Keratinocyte (primary cell): ENCODE measurements around the gene EIF3L. TPM values are rescaled to one million over a fixed set of nuclear protein-coding genes. Genes with fewer than 3 reads are reported as not detected.
A peak's percentile ranks its signal among the peaks of the same experiment; 100 is the strongest.

Experiments used
- DNase-seq: peaks from one replicate; pipeline ENCODE4 v3.0.0-alpha.2; 2011; ENCODE audit warnings: low read depth, missing footprints, low spot score
- FAIRE-seq: peaks from 2 replicates; lab custom pipeline; 2011; peaks lifted over from hg19 to GRCh38; lab: Jason Lieb, UNC
- H2AFZ ChIP-seq: 2 replicates; pipeline ENCODE4 v1.6.0; 2012; ENCODE audit warnings: low read length, control low read depth, inconsistent platforms; ENCODE audit not compliant: control insufficient read depth
- H3K27ac ChIP-seq: 2 replicates; pipeline ENCODE4 v1.5.1; 2011; ENCODE audit warnings: low read length; ENCODE audit not compliant: control insufficient read depth, insufficient read depth
- H3K27me3 ChIP-seq: 3 replicates; pipeline ENCODE4 v1.6.0; 2011; ENCODE audit warnings: low read length; ENCODE audit not compliant: control insufficient read depth, insufficient read depth; ENCODE audit errors: extremely low read depth
- H3K36me3 ChIP-seq, 2 experiments: 2 replicates in 1 of 2; 3 replicates in 1 of 2; pipeline ENCODE4 v1.5.1; 2011; ENCODE audit warnings: low read length in 2 of 2, mild to moderate bottlenecking in 1 of 2; ENCODE audit not compliant: control insufficient read depth in 2 of 2, insufficient read depth in 2 of 2; ENCODE audit errors: extremely low read depth in 1 of 2
- H3K4me1 ChIP-seq: 3 replicates; pipeline ENCODE4 v1.5.1; 2011; ENCODE audit warnings: low read length; ENCODE audit not compliant: control insufficient read depth, insufficient read depth; ENCODE audit errors: extremely low read depth
- H3K4me2 ChIP-seq: 3 replicates; pipeline ENCODE4 v1.6.0; 2011; ENCODE audit warnings: low read depth, low read length; ENCODE audit not compliant: control insufficient read depth, insufficient read depth; ENCODE audit errors: extremely low read depth
- H3K4me3 ChIP-seq, 3 experiments: fragments of 200-600 bp in 1 of 3; sonication (generic) in 1 of 3; 2 replicates in 2 of 3; 3 replicates in 1 of 3; pipeline ENCODE4 v1.5.1; 2011 to 2016; ENCODE audit warnings: low read length in 3 of 3, mild to moderate bottlenecking in 3 of 3, control low read depth in 2 of 3, inconsistent platforms in 1 of 3, low read depth in 1 of 3, mixed read lengths in 1 of 3, mixed run types in 1 of 3, moderate library complexity in 1 of 3; ENCODE audit not compliant: control insufficient read depth in 2 of 3, insufficient read depth in 2 of 3; ENCODE audit errors: extremely low read depth in 1 of 3
- H3K79me2 ChIP-seq: 2 replicates; pipeline ENCODE4 v1.6.0; 2012; ENCODE audit warnings: low read length; ENCODE audit not compliant: control insufficient read depth, insufficient read depth
- H3K9ac ChIP-seq: 3 replicates; pipeline ENCODE4 v1.6.0; 2011; ENCODE audit warnings: low read length; ENCODE audit not compliant: control insufficient read depth, insufficient read depth; ENCODE audit errors: extremely low read depth
- H3K9me1 ChIP-seq: 3 replicates; pipeline ENCODE4 v1.6.0; 2011; ENCODE audit warnings: low read length; ENCODE audit not compliant: control insufficient read depth, insufficient read depth; ENCODE audit errors: extremely low read depth
- H3K9me3 ChIP-seq: 2 replicates; pipeline ENCODE4 v1.5.1; 2012; ENCODE audit warnings: low read depth, low read length; ENCODE audit not compliant: control insufficient read depth
- H4K20me1 ChIP-seq: 3 replicates; pipeline ENCODE4 v1.6.0; 2011; ENCODE audit warnings: low read length; ENCODE audit not compliant: control insufficient read depth, insufficient read depth; ENCODE audit errors: extremely low read depth
- EZH2 ChIP-seq: IDR thresholded peaks from one replicate; pipeline ENCODE4 v1.6.1; 2012; ENCODE audit warnings: inconsistent platforms, mild to moderate bottlenecking, low read length, moderate library complexity
- dilution Hi-C: fragments of 300-500 bp; cut with MboI; formaldehyde crosslinking; loops from one replicate; pipeline ENCODE4 v1.7.0; 2020; ENCODE audit warnings: low sequenced_read_pairs; ENCODE audit not compliant: extremely low pct_ligation_motif_present
- polyA plus RNA-seq, 5 experiments: library from polyadenylated mRNA; depleted of rRNA in 3 of 5; stranded (reverse) in 3 of 5; stranded (forward) in 1 of 5; unstranded in 1 of 5; fragments of >200 nt; gene quantifications; 1 replicate in 1 of 5; 2 replicates in 3 of 5; 3 replicates in 1 of 5; pipeline versions ENCODE4 v1.2.1 to v1.2.3, GENCODE V29; 2011 to 2012; ENCODE audit warnings: missing spikeins in 2 of 5, low read depth in 1 of 5, low replicate concordance in 1 of 5
- TF ChIP-seq, protein P1 (sequence below), 3 experiments: IDR thresholded peaks in 1 of 3; conservative IDR thresholded peaks in 1 of 3; optimal IDR thresholded peaks in 1 of 3; 2 replicates in 2 of 3; 3 replicates in 1 of 3; pipeline versions ENCODE3 to v1.5.1; 2011; ENCODE audit warnings: low read length in 3 of 3, mild to moderate bottlenecking in 3 of 3, moderate library complexity in 2 of 3, control low read depth in 1 of 3, inconsistent platforms in 1 of 3; ENCODE audit not compliant: insufficient read depth in 2 of 3; ENCODE audit errors: extremely low read depth in 1 of 3

Gene EIF3L
- polyA plus RNA-seq, 1 donor (not counting 4 experiments of a cell fraction or from before 2014, with no cell fraction given): 639 TPM

DNA sequence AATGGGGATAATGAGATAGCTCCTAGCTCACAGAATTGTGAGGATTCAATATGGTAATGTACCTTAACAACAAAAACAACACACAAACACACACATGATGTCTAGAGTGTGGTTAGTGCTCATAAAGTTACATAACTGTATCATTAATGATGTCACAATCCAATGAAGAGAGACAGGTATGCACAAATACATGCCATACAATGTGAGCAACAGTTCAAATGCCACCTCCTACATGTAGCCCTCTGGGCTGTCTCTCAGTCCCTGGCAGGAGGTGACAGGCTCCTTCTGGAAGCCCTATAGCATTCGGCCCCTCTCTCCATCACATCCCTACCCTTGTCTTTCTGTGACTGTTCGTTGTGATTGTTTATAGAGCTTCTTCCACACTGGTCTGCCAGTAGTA lies 48.6 kb downstream of the EIF3L start:
- Histone ChIP-seq H3K9me3 (no peaks in the 10 kb centered on the region), H3K4me1 (peaks cover 65% of the 10 kb centered on the region), H3K9ac (peak overlapping the region; percentile 81), H3K27ac (peak overlapping the region; percentile 88), H3K4me3 (no peak overlapping the region), H3K4me2 (peak overlapping the region; percentile 12), H2AFZ (no peak overlapping the region), H3K9me1 (no peaks in the 10 kb centered on the region), H4K20me1 (no peaks in the 10 kb centered on the region), H3K36me3 (no peaks in the 10 kb centered on the region), H3K27me3 (no peaks in the 10 kb centered on the region), H3K79me2 (no peaks in the 10 kb centered on the region)
- TF ChIP-seq, protein P1, sequence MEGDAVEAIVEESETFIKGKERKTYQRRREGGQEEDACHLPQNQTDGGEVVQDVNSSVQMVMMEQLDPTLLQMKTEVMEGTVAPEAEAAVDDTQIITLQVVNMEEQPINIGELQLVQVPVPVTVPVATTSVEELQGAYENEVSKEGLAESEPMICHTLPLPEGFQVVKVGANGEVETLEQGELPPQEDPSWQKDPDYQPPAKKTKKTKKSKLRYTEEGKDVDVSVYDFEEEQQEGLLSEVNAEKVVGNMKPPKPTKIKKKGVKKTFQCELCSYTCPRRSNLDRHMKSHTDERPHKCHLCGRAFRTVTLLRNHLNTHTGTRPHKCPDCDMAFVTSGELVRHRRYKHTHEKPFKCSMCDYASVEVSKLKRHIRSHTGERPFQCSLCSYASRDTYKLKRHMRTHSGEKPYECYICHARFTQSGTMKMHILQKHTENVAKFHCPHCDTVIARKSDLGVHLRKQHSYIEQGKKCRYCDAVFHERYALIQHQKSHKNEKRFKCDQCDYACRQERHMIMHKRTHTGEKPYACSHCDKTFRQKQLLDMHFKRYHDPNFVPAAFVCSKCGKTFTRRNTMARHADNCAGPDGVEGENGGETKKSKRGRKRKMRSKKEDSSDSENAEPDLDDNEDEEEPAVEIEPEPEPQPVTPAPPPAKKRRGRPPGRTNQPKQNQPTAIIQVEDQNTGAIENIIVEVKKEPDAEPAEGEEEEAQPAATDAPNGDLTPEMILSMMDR (optimal IDR thresholded peaks at IDR 0.05 in 1 of 3, IDR thresholded peaks at IDR 0.05 in 1 of 3, conservative IDR thresholded peaks at IDR 0.05 in 1 of 3; ENCODE audit: extremely low read depth in 1 of 3, insufficient read depth in 2 of 3, low read length in 3 of 3): no peak
- no peak for TF ChIP-seq EZH2
- DNase-seq (no peak), FAIRE-seq (peak; percentile 81)
- dilution Hi-C loops: no loop called here

DNA sequence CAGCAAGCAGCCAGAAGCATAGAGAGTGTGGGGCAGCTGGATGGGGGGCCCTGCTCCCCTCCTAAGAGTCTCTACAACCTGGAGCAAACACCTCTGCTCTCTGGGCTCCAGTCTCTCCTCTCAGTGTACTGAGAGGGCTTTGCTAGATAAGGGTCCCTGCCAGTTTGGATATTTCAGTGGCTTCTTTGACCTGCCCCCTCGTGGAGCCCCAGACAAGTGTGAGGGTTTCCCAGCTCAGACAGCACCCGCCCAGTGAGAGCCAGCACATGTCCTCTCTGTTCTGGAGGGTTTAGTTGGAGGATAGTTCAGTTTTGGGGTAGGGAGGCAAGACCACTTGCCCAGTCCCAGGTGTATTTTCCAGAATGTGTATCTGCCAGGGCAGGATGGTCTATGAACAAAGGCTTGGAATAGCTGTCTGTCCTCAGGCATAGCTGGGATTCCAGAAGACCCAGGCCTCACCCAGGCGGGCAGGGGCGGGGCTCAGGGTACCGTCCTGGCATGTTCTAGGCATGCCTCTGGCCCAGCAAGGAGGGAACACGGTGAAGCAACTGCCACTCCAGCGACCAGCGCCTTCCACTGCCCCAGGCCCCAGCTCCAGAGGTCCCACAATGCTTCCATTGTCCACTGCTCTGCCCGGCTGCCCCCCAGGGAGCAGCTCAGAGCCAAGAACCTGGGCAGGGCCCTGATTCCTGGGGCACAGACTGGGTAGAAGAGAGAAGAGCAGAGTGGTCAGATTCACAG lies 49.4 kb downstream of the EIF3L start:
- H3K27me3 ChIP-seq: no peaks in the 10 kb centered on the region
- FAIRE-seq: peak; percentile 93
- DNase-seq: peak; percentile 98

More for the DNA sequence above, 49.4 kb downstream of the EIF3L start:
- Histone ChIP-seq H3K9ac (peak overlapping the region; percentile 81), H3K79me2 (no peaks in the 10 kb centered on the region), H3K4me2 (peak overlapping the region; percentile 68), H3K4me3 (peak overlapping the region in 1 of 3 experiments; percentile 3), H3K27ac (peak overlapping the region; percentile 88), H3K4me1 (peaks cover 65% of the 10 kb centered on the region), H3K9me1 (peaks cover 3% of the 10 kb centered on the region), H4K20me1 (no peaks in the 10 kb centered on the region), H3K36me3 (no peaks in the 10 kb centered on the region), H2AFZ (no peak overlapping the region), H3K9me3 (no peaks in the 10 kb centered on the region)
- dilution Hi-C loops: no loop called here
- TF ChIP-seq EZH2: no peak
- TF ChIP-seq, protein P1 (optimal IDR thresholded peaks at IDR 0.05 in 1 of 3, IDR thresholded peaks at IDR 0.05 in 1 of 3, conservative IDR thresholded peaks at IDR 0.05 in 1 of 3; ENCODE audit: extremely low read depth in 1 of 3, insufficient read depth in 2 of 3, low read length in 3 of 3): peak in 1 of 3 experiments; percentile 25
